GM21447 (cell line): ENCODE data around the gene JMJD6.
"Not testable (repeated sequence)": the region's sequence is repeated elsewhere in the genome, so short reads cannot be mapped to it uniquely, and the experiment has no call there.

Source experiments
- ATAC-seq: cut with Tn5 transposase; IDR thresholded peaks from one replicate; pipeline ENCODE4 v1.9.1; 2021; ENCODE audit not compliant: unreplicated experiment

Gene JMJD6

GRCh38 chr17:76700617-76701470 is 25.6 kb downstream of the JMJD6 start:
- ATAC-seq = no peak

- no peak for ATAC-seq
Observed at GRCh38 chr17:76700270-76700616, 26.2 kb downstream of the JMJD6 start.

GRCh38 chr17:76698466-76698977 is 27.9 kb downstream of the JMJD6 start:
- not testable (repeated sequence) for ATAC-seq

- ATAC-seq = no peak
Observed at GRCh38 chr17:76697702-76698465, 28.5 kb downstream of the JMJD6 start.

GRCh38 chr17:76696763-76697701 is 29.4 kb downstream of the JMJD6 start:
- peak; percentile 72 for ATAC-seq

- ATAC-seq = no peak
Observed at GRCh38 chr17:76695059-76695831, 31.2 kb downstream of the JMJD6 start.

GRCh38 chr17:76691379-76692191 is 34.8 kb downstream of the JMJD6 start:
- no peak for ATAC-seq

GRCh38 chr17:76690596-76691280 is 35.7 kb downstream of the JMJD6 start:
- no peak for ATAC-seq

- ATAC-seq = no peak
Observed at GRCh38 chr17:76689859-76690258, 36.5 kb downstream of the JMJD6 start.

- no peak for ATAC-seq
Observed at GRCh38 chr17:76688165-76688622, 38.2 kb downstream of the JMJD6 start.

- ATAC-seq = no peak
Observed at GRCh38 chr17:76687298-76688164, 38.9 kb downstream of the JMJD6 start.

GRCh38 chr17:76686538-76687297 is 39.7 kb downstream of the JMJD6 start:
- no peak for ATAC-seq

- ATAC-seq = no peak
Observed at GRCh38 chr17:76685846-76686245, 40.6 kb downstream of the JMJD6 start.

GRCh38 chr17:76685366-76685765 is 41.0 kb downstream of the JMJD6 start:
- no peak for ATAC-seq

- ATAC-seq = no peak
Observed at GRCh38 chr17:76684756-76685155, 41.6 kb downstream of the JMJD6 start.

- ATAC-seq = no peak
Observed at GRCh38 chr17:76683921-76684745, 42.3 kb downstream of the JMJD6 start.
